Skeletal muscle cell (primary cell): Measurements from ENCODE around the gene PTPRN2.

Experiments used
- DNase-seq: peaks from one replicate; pipeline ENCODE4 v3.0.0-alpha.2; 2010; ENCODE audit warnings: low read depth
- H3K4me3 ChIP-seq: 2 replicates; pipeline ENCODE4 v1.5.1; 2011; ENCODE audit warnings: low read depth, mild to moderate bottlenecking, control low read depth, low read length, moderate library complexity

PTPRN2 gene

GRCh38 chr7:157977717-157978496 lies 609.7 kb downstream of the PTPRN2 start:
- no peak overlapping the region for H3K4me3 ChIP-seq

GRCh38 chr7:157977306-157977705 lies 610.3 kb downstream of the PTPRN2 start:
- no peak for DNase-seq
- H3K4me3 ChIP-seq, result no peak overlapping the region

More at GRCh38 chr7:157977717-157978496, 609.7 kb downstream of the PTPRN2 start:
- no peak for DNase-seq

DNA sequence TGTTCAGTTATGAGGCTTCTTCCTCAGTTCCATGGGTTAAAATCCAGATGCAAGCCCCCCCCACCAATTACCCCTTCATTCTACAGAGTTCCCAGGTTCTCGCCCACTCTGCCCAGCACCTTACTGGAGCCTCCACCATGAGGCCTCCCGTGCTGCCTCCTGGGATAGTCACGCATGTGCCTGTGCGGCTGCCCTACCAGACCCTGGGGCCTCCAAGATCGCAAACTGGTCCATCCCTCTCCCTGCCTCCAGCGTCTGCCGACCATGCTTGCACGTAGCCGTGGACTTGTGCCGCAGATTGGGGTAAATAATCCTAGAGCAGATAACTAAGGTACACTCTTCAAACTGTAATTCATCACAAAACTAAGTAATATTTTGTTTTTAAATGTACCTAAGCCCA lies 611.2 kb downstream of the PTPRN2 start:
- DNase-seq, result no peak
- H3K4me3 ChIP-seq, result no peak overlapping the region

GRCh38 chr7:157975401-157976372 lies 611.9 kb downstream of the PTPRN2 start:
- DNase-seq, result no peak
- H3K4me3 ChIP-seq, result no peak overlapping the region

DNA sequence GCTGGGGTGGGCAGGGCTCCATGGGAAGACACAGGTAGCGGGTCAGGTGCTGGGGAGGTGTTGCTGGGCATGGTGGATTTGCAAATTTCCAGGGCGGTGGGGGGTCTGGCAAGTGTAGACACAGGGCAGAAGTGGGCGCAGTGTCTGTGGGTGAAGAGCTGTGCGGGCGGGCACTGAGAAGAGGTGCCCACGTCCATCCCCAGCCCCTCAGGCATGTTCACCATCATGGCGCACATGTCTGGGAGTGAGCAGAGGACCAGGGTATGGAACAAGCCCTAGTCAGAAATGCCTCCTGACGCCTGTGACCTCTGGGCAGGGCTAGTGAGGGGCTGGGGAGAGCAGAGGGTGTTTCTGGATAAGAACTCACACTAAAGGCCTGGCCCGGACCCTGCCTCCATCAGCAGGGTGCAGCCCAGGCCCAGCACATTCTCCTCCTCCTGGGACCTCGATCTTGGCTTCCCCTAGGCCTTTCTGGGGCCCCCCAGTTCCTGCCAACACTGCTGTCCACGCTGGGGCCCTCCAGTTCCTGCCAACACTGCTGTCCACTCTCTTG lies 612.9 kb downstream of the PTPRN2 start:
- H3K4me3 ChIP-seq, result no peak overlapping the region
- no peak for DNase-seq

DNA sequence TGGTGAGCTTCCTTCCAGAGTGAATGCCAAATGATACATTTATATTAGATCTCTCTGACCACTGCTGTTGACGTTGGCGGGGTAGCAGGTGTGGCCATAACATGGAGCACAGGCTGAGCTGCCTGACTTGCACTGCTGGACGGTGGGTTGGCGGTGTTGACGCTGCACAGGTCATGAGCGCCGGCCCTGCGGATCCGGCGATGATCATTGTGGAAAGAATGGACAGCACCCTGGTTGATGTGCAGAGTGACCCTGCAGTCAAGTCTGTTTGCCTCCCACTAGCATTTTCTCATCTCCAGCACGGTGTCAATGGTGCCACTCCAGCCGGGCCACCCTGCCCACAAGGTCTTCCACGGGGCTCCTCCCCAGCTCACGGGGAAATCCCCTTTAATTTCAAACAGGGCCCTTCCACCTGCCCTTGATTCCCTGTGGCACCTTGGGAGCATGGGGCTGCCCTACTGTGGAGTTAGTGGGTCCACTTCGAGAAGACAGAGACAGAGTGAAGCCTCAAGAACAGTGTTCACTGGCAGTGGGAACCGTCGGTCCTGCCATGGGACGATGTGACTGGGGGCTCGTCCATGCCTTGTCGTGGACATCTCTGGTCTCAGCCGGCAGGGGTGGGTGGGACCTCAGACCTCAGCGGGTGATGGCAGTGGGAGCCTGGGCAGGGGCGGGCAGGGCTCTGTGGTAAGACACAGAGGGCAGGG lies 613.5 kb downstream of the PTPRN2 start:
- DNase-seq, result no peak
- no peak overlapping the region for H3K4me3 ChIP-seq

- no peak for DNase-seq
- no peak overlapping the region for H3K4me3 ChIP-seq
These were observed 614.7 kb downstream of the PTPRN2 start for GRCh38 chr7:157972914-157973313.

DNA sequence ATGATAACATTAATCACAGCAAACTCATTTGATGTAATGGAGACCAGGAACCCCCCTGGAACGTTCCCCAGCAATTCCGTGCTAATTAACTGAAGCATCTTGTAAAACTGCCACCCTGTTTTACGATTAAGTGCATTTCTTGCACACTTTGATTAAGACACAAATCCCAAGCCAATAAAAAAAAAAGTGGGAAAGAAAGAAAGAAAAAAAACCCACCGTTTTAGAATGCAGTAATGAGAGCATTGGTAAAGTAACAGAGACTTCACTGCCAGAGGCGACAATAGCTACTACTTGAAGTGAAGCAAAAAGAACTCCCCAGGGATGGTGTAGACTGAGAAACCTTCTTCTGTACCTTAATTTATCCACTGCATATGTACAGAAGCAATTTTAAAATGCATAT lies 616.1 kb downstream of the PTPRN2 start:
- DNase-seq, result no peak
- H3K4me3 ChIP-seq, result no peak overlapping the region

GRCh38 chr7:157970744-157971143 lies 616.9 kb downstream of the PTPRN2 start:
- H3K4me3 ChIP-seq, result no peak overlapping the region
- no peak for DNase-seq

DNA sequence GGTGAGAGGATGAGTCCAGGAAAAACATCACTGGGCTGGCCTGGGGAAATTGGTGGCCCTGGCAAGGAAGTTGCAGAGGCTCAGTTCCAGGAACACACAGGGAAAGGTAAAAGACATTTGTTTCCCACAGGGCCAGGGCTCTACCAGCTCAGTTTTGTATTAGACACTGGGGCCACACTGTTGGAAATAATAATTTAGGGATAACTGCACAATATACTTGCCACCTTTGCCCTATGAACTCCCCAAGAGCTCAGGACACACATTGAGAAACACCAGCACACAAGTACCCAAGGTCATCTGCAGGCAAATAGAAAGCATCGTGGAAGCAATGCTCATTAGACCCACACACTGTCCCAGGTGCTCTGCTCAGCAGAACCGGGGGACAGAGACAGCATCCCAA lies 617.6 kb downstream of the PTPRN2 start:
- DNase-seq, result no peak
- H3K4me3 ChIP-seq, result no peak overlapping the region

DNA sequence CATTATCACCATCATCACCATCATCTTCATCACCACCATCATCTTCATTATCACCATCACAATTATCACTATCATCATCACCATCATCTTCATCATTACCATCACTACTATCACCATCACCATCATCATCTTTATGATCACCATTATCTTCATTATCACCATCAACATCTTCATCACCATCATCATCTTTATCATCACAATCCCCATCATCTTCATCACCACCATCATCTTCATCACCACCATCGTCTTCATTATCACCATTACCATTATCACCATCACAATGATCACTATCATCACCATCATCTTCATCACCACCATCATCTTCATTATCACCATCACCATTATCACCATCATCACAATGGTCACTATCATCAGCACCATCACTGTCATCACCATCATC lies 621.1 kb downstream of the PTPRN2 start:
- DNase-seq, result no peak
- no peak overlapping the region for H3K4me3 ChIP-seq

DNA sequence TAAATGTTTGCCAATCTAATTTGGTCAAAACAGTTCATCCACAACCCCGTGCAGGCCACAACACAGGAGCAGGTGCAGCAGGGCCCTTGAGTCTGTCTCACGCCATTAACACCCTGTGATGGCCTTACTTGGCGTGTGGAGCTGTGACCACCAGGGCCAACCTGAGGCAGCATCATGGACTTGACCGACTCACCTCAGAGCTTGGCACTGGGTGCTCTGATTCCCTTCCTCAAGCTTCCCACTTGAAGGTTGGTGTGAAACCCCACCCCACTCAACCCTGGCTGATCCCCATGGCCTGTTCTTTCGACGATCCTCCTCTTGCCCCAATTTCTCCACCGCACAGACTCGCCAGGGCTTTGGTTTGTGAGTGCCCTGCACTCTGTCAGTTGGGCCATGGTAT lies 623.1 kb downstream of the PTPRN2 start:
- DNase-seq, result no peak
- no peak overlapping the region for H3K4me3 ChIP-seq

GRCh38 chr7:157964016-157964415 lies 623.6 kb downstream of the PTPRN2 start:
- no peak overlapping the region for H3K4me3 ChIP-seq
- DNase-seq, result no peak

- DNase-seq, result no peak
- no peak overlapping the region for H3K4me3 ChIP-seq
These were observed 624.1 kb downstream of the PTPRN2 start for GRCh38 chr7:157963526-157963925.

- no peak overlapping the region for H3K4me3 ChIP-seq
- no peak for DNase-seq
These were observed 624.9 kb downstream of the PTPRN2 start for GRCh38 chr7:157962458-157963306.

- DNase-seq, result no peak
These were observed 625.7 kb downstream of the PTPRN2 start for GRCh38 chr7:157961731-157962457.

GRCh38 chr7:157955348-157955999 lies 632.1 kb downstream of the PTPRN2 start:
- no peak overlapping the region for H3K4me3 ChIP-seq
- no peak for DNase-seq

More at GRCh38 chr7:157961731-157962457, 625.7 kb downstream of the PTPRN2 start:
- H3K4me3 ChIP-seq, result no peak overlapping the region

- DNase-seq, result no peak
These were observed 632.7 kb downstream of the PTPRN2 start for GRCh38 chr7:157954901-157955300.

More at GRCh38 chr7:157954901-157955300, 632.7 kb downstream of the PTPRN2 start:
- H3K4me3 ChIP-seq, result no peak overlapping the region
